Fibroblast of pulmonary artery (primary cell): ENCODE data around the gene CFAP221.
A peak's percentile ranks its signal among the peaks of the same experiment; 100 is the strongest.

ENCODE experiments used
- DNase-seq: peaks from one replicate; pipeline ENCODE4 v3.0.0-alpha.2; 2010; ENCODE audit warnings: low read depth
- H3K4me3 ChIP-seq: replicated peaks from 2 replicates; pipeline ENCODE4 v1.5.1; 2011; ENCODE audit warnings: low read depth, mild to moderate bottlenecking, control low read depth, low read length, moderate library complexity
- CTCF ChIP-seq: IDR thresholded peaks from 2 replicates; pipeline ENCODE4 v1.5.1; 2011; ENCODE audit warnings: mild to moderate bottlenecking, control low read depth, low read length, inconsistent platforms; ENCODE audit errors: missing control alignments

CFAP221 gene

GRCh38 chr2:119694845-119695521 is 150.7 kb downstream of the CFAP221 start:
- H3K4me3 ChIP-seq, result no peak overlapping the region
- no peak for TF ChIP-seq CTCF
- DNase-seq, result peak; percentile 64

GRCh38 chr2:119696005-119696404 is 151.8 kb downstream of the CFAP221 start:
- TF ChIP-seq CTCF, result no peak
- DNase-seq, result no peak
- H3K4me3 ChIP-seq, result no peak overlapping the region

- no peak for TF ChIP-seq CTCF
- H3K4me3 ChIP-seq, result no peak overlapping the region
- no peak for DNase-seq
These were observed 152.3 kb downstream of the CFAP221 start for GRCh38 chr2:119696494-119697030.

- H3K4me3 ChIP-seq, result no peak overlapping the region
- no peak for TF ChIP-seq CTCF
- no peak for DNase-seq
These were observed 153.2 kb downstream of the CFAP221 start for GRCh38 chr2:119697290-119698020.

- H3K4me3 ChIP-seq, result no peak overlapping the region
- DNase-seq, result no peak
- no peak for TF ChIP-seq CTCF
These were observed 154.0 kb downstream of the CFAP221 start for GRCh38 chr2:119698246-119698645.

GRCh38 chr2:119699016-119699606 is 154.9 kb downstream of the CFAP221 start:
- no peak for TF ChIP-seq CTCF
- no peak overlapping the region for H3K4me3 ChIP-seq
- DNase-seq, result no peak
